K562 (cell line): ENCODE measurements around the gene MEX3A. TPM values are rescaled to one million over a fixed set of nuclear protein-coding genes. Genes with fewer than 3 reads are reported as not detected.

Experiments
- ATF3 ChIP-seq, 2 experiments: fragments of 450-650 bp in 1 of 2; sonication (generic) in 1 of 2; formaldehyde crosslinking in 1 of 2; IDR thresholded peaks in 1 of 2; conservative IDR thresholded peaks in 1 of 2; 2 replicates each; pipeline versions ENCODE4 v1.6.1 to v1.8.1; 2016 to 2023; ENCODE audit warnings: mild to moderate bottlenecking in 2 of 2, moderate library complexity in 2 of 2, inconsistent platforms in 1 of 2, missing genetic modification reagents in 1 of 2
- CHD2 ChIP-seq: IDR thresholded peaks from 2 replicates; pipeline ENCODE4 v1.6.1; 2011; ENCODE audit warnings: low read depth, low read length
- CSDE1 ChIP-seq, 2 experiments: fragments of 450-650 bp; IDR thresholded peaks; 2 replicates each; pipeline ENCODE4 v1.6.1; 2016; ENCODE audit warnings: mild to moderate bottlenecking in 1 of 2
- FOXP4 ChIP-seq: sonication (generic); formaldehyde crosslinking; IDR thresholded peaks from 2 replicates; pipeline ENCODE4 v1.8.0; 2022; ENCODE audit warnings: mild to moderate bottlenecking, missing genetic modification reagents, borderline replicate concordance
- HDAC2 ChIP-seq: fragments of 450-650 bp; IDR thresholded peaks from 2 replicates; pipeline ENCODE4 v1.6.1; 2016; ENCODE audit warnings: mild to moderate bottlenecking
- NELFE ChIP-seq: IDR thresholded peaks from 2 replicates; pipeline ENCODE4 v1.6.1; 2011; ENCODE audit warnings: mild to moderate bottlenecking; ENCODE audit not compliant: insufficient read depth, insufficient read length
- PHF8 ChIP-seq: fragments of 200-600 bp; sonication (generic); IDR thresholded peaks from 2 replicates; pipeline ENCODE4 v1.6.1; 2012; ENCODE audit warnings: mixed run types, mild to moderate bottlenecking, inconsistent platforms, low read length, moderate library complexity, borderline replicate concordance
- SP2 ChIP-seq: IDR thresholded peaks from 2 replicates; pipeline ENCODE4 v1.6.1; 2011; ENCODE audit warnings: mild to moderate bottlenecking, low read depth, low read length, moderate library complexity; ENCODE audit not compliant: poor library complexity, severe bottlenecking; ENCODE audit errors: extremely low read depth
- TRIM28 ChIP-seq: fragments of 450-650 bp; IDR thresholded peaks from 2 replicates; pipeline ENCODE4 v1.6.1; 2017
- ZMIZ1 ChIP-seq, 2 experiments: fragments of 150-350 bp in 1 of 2; IDR thresholded peaks; 2 replicates each; pipeline ENCODE4 v1.6.1; 2012 to 2016; ENCODE audit warnings: low read depth in 2 of 2, low read length in 2 of 2, mild to moderate bottlenecking in 1 of 2, moderate library complexity in 1 of 2
- ZNF239 ChIP-seq: fragments of 250-450 bp; sonication (Bioruptor Pico); IDR thresholded peaks from 2 replicates; pipeline ENCODE4 v1.4.0; 2020; ENCODE audit warnings: mild to moderate bottlenecking
- ZNF431 ChIP-seq: sonication (generic); formaldehyde crosslinking; IDR thresholded peaks from 2 replicates; pipeline ENCODE4 v1.8.0; 2022; ENCODE audit warnings: mild to moderate bottlenecking, missing genetic modification reagents
- ZNF507 ChIP-seq: conservative IDR thresholded peaks from 2 replicates; pipeline ENCODE4 v1.6.1; 2017; ENCODE audit warnings: missing genetic modification characterization, missing compliant biosample characterization
- ZNF717 ChIP-seq: fragments of 250-450 bp; sonication (Bioruptor Pico); IDR thresholded peaks from 2 replicates; pipeline ENCODE4 v1.5.0; 2021
- ZNF75A ChIP-seq: fragments of 450-650 bp; formaldehyde crosslinking; IDR thresholded peaks from 2 replicates; pipeline ENCODE4 v1.4.0; 2020; ENCODE audit warnings: mild to moderate bottlenecking
- ZNF778 ChIP-seq: fragments of 450-650 bp; formaldehyde crosslinking; IDR thresholded peaks from 2 replicates; pipeline ENCODE4 v1.4.0; 2020; ENCODE audit warnings: mild to moderate bottlenecking, moderate library complexity
- polyA plus RNA-seq, 8 experiments: library from polyadenylated mRNA; depleted of rRNA in 4 of 8; stranded (reverse) in 5 of 8; unstranded in 3 of 8; fragments of >200 nt; fragmentation: Nextera tagmentation in 2 of 8; fragmentation: Illumina TruSeq in 1 of 8; extraction: Ambion mirVana in 2 of 8; extraction: Trizol in 1 of 8; gene quantifications; 2 replicates each; pipeline versions ENCODE4 v1.2.1 to v1.2.3, GENCODE V29; 2011 to 2014; ENCODE audit warnings: inconsistent platforms in 1 of 8, missing spikeins in 1 of 8
- total RNA-seq, 7 experiments: library from RNA; depleted of rRNA in 6 of 7; stranded (reverse); fragments of >200 nt in 6 of 7; fragmentation: Illumina TruSeq in 2 of 7; extraction: Trizol in 2 of 7; gene quantifications; 2 replicates each; pipeline versions ENCODE4 v1.2.1 to v1.2.3, GENCODE V29; 2011 to 2021; ENCODE audit warnings: low replicate concordance in 1 of 7
- TF ChIP-seq, protein P1 (sequence below): fragments of 450-650 bp; formaldehyde crosslinking; IDR thresholded peaks from 2 replicates; pipeline ENCODE4 v1.4.0; 2020; ENCODE audit warnings: mild to moderate bottlenecking, moderate library complexity
- TF ChIP-seq, protein P2 (sequence below), 2 experiments: fragments of 450-650 bp in 1 of 2; sonication (generic) in 1 of 2; formaldehyde crosslinking; conservative IDR thresholded peaks; 2 replicates each; pipeline versions ENCODE4 v1.4.0 to v1.8.1; 2020 to 2022; ENCODE audit warnings: mild to moderate bottlenecking in 1 of 2, missing genetic modification reagents in 1 of 2

MEX3A gene
- total and polyA plus RNA-seq, 9 of the 15 experiments (the other 6 are each of a cell fraction or from before 2014, with no cell fraction given) = 0.36 to 13.7 (median 5.2) TPM

GRCh38 chr1:156053768-156054499 is 28.3 kb downstream of the MEX3A start, which contains the start of gene UBQLN4 (continued):
- TF ChIP-seq HDAC2 (no peak), ATF3 (IDR thresholded peaks at IDR 0.05) (no peak), ATF3 (CRISPR knock-in tag; conservative IDR thresholded peaks at IDR 0.05) (0 out of 2 replicates have a peak, but pooled peaks have one; percentile 64), CHD2 (peak; percentile 34; the same call in 1 of the 2 replicates), TRIM28 (no peak), SP2 (no peak), ZNF778 (CRISPR knock-in tag) (no peak), ZNF507 (tag) (no peak), ZMIZ1 (IDR thresholded peaks at IDR 0.05; ENCODE audit: low read depth in 2 of 2, low read length in 2 of 2) (no peak), ZNF239 (CRISPR knock-in tag) (0 out of 2 replicates have a peak, but pooled peaks have one; percentile 12), ZNF431 (CRISPR knock-in tag) (no peak), FOXP4 (CRISPR knock-in tag) (no peak), ZNF717 (CRISPR knock-in tag) (no peak), CSDE1 (IDR thresholded peaks at IDR 0.05) (no peak), NELFE (no peak), PHF8 (peak; percentile 51; the same call in 1 of the 2 replicates), ZNF75A (CRISPR knock-in tag) (no peak)
- TF ChIP-seq, protein P1, sequence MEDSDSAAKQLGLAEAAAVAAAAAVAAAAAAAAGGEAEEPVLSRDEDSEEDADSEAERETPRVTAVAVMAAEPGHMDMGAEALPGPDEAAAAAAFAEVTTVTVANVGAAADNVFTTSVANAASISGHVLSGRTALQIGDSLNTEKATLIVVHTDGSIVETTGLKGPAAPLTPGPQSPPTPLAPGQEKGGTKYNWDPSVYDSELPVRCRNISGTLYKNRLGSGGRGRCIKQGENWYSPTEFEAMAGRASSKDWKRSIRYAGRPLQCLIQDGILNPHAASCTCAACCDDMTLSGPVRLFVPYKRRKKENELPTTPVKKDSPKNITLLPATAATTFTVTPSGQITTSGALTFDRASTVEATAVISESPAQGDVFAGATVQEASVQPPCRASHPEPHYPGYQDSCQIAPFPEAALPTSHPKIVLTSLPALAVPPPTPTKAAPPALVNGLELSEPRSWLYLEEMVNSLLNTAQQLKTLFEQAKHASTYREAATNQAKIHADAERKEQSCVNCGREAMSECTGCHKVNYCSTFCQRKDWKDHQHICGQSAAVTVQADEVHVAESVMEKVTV (CRISPR knock-in tag) = no peak
- TF ChIP-seq, protein P2, sequence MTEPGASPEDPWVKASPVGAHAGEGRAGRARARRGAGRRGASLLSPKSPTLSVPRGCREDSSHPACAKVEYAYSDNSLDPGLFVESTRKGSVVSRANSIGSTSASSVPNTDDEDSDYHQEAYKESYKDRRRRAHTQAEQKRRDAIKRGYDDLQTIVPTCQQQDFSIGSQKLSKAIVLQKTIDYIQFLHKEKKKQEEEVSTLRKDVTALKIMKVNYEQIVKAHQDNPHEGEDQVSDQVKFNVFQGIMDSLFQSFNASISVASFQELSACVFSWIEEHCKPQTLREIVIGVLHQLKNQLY (CRISPR knock-in tag; conservative IDR thresholded peaks at IDR 0.05) = no peak
